ENCODE data around the gene GC. TPM values are rescaled to one million over a fixed set of nuclear protein-coding genes. Genes with fewer than 3 reads are reported as not detected.

The GC gene
- total and polyA plus RNA-seq, 9 of the 15 experiments (the other 6 are each of a cell fraction or from before 2014, with no cell fraction given): 0.44 TPM; not detected in 8

DNA sequence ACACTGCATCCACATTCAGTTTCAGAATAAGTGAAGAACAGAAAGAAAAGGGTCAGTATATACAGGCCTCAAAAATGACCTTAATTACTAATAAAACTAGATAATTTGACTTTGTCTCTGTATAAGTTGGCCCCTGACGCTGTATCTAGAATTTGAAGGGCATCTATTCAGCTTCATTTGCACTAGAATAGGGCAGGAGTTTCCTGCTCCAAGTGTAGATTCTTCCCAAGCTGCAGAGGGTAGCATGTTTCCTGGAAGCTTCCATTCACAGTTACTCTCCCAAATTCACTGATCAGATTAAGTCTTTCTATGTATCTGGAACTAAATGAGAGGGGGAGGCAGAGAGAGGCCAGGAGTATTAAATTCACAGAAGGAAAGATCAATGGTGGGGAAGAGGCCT, 90.9 kb downstream of the GC start:
- Histone ChIP-seq H3K36me3 (ENCODE audit: control insufficient read depth, insufficient read depth, low read length) (no peaks in the 10 kb centered on the region), H4K20me1 (replicated peaks; ENCODE audit: control insufficient read depth, insufficient read depth, low read length) (no peaks in the 10 kb centered on the region), H3K9ac (ENCODE audit: insufficient read depth in 1 of 2, low read depth in 2 of 2, low read length in 2 of 2) (no peak overlapping the region), H3K9me3 (replicated peaks; ENCODE audit: control insufficient read depth, insufficient read depth, low read depth, low read length) (no peaks in the 10 kb centered on the region), H3K27me3 (ENCODE audit: control insufficient read depth in 2 of 2, insufficient read depth in 2 of 2, low read length in 2 of 2) (no peaks in the 10 kb centered on the region), H3K9me1 (ENCODE audit: control insufficient read depth, insufficient read depth, low read length) (no peaks in the 10 kb centered on the region), H3K27ac (ENCODE audit: extremely low read depth, low read depth, low read length) (no peak overlapping the region), H2AFZ (ENCODE audit: low read depth, low read length) (no peak overlapping the region), H3K4me1 (replicated peaks in 1 of 2; ENCODE audit: control insufficient read depth in 2 of 2, insufficient read depth in 2 of 2, low read length in 2 of 2) (no peaks in the 10 kb centered on the region), H3K4me2 (ENCODE audit: insufficient read depth, low read length) (no peak overlapping the region), H3K4me3 (no peak overlapping the region), H3K79me2 (ENCODE audit: control insufficient read depth, insufficient read depth, low read length) (no peaks in the 10 kb centered on the region)
- ChIA-PET CTCF (ENCODE audit: low intra/inter-chr PET ratio) (interaction anchor here (0.6 to 0.7 kb wide), 2 partner anchors 419 to 508 kb away, joined by 3 to 7 read pairs; no protein-coding TSS in a partner anchor), POLR2A (interaction anchor here (0.6 kb wide), 1 partner anchor 1032 kb away, joined by 3 read pairs; no protein-coding TSS in a partner anchor)
- intact Hi-C loops (cut with micrococcal nuclease): no loop called here
- BruUV-seq (replicated peaks): no TSS peak
- no peak for DNase-seq (ENCODE audit: extremely low read depth in 1 of 4, low spot score in 3 of 4)
- WGBS (ENCODE audit: insufficient coverage, low coverage, missing lambda C conversion rate): 0% methylated on average over 1 of the region's 1 CpG
- FAIRE-seq: no peak
- ATAC-seq: no peak
- TF ChIP-seq TAF7 (tag; IDR thresholded peaks at IDR 0.05) (no peak), RCOR1 (IDR thresholded peaks at IDR 0.05; ENCODE audit: borderline replicate concordance in 1 of 2, low read depth in 2 of 2, low read length in 2 of 2) (no peak), ZNF589 (CRISPR knock-in tag; IDR thresholded peaks at IDR 0.05; ENCODE audit: low read depth) (no peak), ARID2 (IDR thresholded peaks at IDR 0.05) (no peak), RNF2 (IDR thresholded peaks at IDR 0.05) (no peak)
- TF ChIP-seq, protein P1, sequence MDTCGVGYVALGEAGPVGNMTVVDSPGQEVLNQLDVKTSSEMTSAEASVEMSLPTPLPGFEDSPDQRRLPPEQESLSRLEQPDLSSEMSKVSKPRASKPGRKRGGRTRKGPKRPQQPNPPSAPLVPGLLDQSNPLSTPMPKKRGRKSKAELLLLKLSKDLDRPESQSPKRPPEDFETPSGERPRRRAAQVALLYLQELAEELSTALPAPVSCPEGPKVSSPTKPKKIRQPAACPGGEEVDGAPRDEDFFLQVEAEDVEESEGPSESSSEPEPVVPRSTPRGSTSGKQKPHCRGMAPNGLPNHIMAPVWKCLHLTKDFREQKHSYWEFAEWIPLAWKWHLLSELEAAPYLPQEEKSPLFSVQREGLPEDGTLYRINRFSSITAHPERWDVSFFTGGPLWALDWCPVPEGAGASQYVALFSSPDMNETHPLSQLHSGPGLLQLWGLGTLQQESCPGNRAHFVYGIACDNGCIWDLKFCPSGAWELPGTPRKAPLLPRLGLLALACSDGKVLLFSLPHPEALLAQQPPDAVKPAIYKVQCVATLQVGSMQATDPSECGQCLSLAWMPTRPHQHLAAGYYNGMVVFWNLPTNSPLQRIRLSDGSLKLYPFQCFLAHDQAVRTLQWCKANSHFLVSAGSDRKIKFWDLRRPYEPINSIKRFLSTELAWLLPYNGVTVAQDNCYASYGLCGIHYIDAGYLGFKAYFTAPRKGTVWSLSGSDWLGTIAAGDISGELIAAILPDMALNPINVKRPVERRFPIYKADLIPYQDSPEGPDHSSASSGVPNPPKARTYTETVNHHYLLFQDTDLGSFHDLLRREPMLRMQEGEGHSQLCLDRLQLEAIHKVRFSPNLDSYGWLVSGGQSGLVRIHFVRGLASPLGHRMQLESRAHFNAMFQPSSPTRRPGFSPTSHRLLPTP (IDR thresholded peaks at IDR 0.05; ENCODE audit: borderline replicate concordance, extremely low read depth, insufficient read length): no peak
- in situ Hi-C loops (cut with MboI): no loop called here

Data from K562 (cell line).